Mesothelial cell of epicardium (in vitro differentiated cells): Measurements from ENCODE around the gene ELK4. TPM values are rescaled to one million over a fixed set of nuclear protein-coding genes. Genes with fewer than 3 reads are reported as not detected.
A peak's percentile ranks its signal among the peaks of the same experiment; 100 is the strongest.

Source experiments
- DNase-seq, 2 experiments: peaks; one replicate each; pipeline ENCODE4 v3.0.0; 2021; ENCODE audit warnings: low spot score in 2 of 2; ENCODE audit not compliant: unreplicated experiment in 2 of 2
- H3K27ac Mint-ChIP-seq: 2 replicates; pipeline ENCODE4 v1.8.0; 2021; ENCODE audit warnings: mixed read lengths
- H3K27me3 Mint-ChIP-seq: 2 replicates; pipeline ENCODE4 v1.8.0; 2021; ENCODE audit warnings: low read depth, mixed read lengths
- H3K36me3 Mint-ChIP-seq: 2 replicates; pipeline ENCODE4 v1.8.0; 2021; ENCODE audit warnings: mixed read lengths
- H3K4me1 Mint-ChIP-seq: 2 replicates; pipeline ENCODE4 v1.8.0; 2021; ENCODE audit warnings: mixed read lengths
- H3K4me3 Mint-ChIP-seq: 2 replicates; pipeline ENCODE4 v1.8.0; 2021; ENCODE audit warnings: mild to moderate bottlenecking, moderate library complexity, mixed read lengths
- H3K9me3 Mint-ChIP-seq: 2 replicates; pipeline ENCODE4 v1.8.0; 2021; ENCODE audit warnings: mixed read lengths
- total RNA-seq: library from RNA; stranded (reverse); gene quantifications from 3 replicates; pipeline ENCODE4 v1.2.1, GENCODE V29; 2021
- TF ChIP-seq, protein P1 (sequence below): fragments of 200-600 bp; sonication (generic); IDR thresholded peaks from one replicate; pipeline ENCODE4 v1.5.0; 2021; ENCODE audit warnings: antibody characterized with exemption; ENCODE audit not compliant: unreplicated experiment

The ELK4 gene
- total RNA-seq, 1 donor from 2014 or later, result 36.8 TPM

DNA sequence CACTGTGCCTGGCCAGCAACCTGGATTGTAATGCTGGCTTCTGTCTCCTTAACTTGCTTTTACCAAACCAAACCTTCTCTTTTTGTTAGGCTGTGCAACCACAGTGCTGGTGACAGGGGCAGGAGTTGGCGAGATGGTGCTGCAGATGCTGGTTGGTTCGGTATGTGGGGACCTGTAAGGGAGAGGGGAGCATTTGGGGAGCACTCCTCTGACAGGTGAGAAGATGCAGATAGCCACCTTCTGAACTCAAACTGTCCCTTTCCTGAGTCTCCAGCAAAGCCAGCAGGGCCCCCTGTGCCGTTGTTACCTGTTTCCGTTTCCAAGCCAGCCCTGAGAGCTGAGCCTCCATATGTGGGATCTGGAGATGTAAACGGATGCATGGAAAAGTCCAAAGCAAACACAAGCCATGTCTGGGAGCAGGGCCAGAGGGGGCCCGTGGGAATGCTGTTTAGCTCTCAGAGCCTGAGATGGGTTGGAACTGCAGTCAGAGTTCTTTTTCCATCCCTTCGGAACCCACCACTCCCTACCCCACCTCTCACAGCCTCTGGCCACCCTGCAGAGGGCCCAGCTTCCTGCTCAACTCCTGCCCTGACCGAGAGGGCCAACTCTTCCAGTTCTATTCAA lies 34.0 kb downstream of the ELK4 start:
- Mint-ChIP-seq H3K9me3 (no peaks in the 10 kb centered on the region), H3K27me3 (no peaks in the 10 kb centered on the region)
- DNase-seq, result no peak

DNA sequence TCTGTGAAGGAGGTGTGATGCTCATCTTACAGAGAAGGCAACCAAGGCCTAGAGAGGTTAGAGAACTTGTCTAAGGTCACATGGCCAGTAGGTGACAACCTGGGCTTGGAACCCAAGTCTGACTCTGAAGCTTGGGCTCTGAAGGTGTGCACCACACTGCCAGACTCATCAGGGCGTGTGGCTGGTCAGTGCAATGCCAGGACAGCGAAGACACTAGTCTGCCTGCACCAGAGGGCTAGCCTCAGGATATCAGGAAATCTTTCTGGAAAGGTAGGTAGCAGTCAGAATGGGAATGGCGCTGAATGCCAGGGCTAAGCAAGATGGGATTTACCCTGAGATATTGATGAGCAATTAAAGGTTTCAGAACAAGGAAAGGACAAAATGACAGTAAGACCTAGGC lies 34.9 kb downstream of the ELK4 start:
- H3K36me3 Mint-ChIP-seq, result peaks cover 6% of the 10 kb centered on the region
- DNase-seq, result no peak
- no peak overlapping the region for H3K4me3 Mint-ChIP-seq
- TF ChIP-seq, protein P1, sequence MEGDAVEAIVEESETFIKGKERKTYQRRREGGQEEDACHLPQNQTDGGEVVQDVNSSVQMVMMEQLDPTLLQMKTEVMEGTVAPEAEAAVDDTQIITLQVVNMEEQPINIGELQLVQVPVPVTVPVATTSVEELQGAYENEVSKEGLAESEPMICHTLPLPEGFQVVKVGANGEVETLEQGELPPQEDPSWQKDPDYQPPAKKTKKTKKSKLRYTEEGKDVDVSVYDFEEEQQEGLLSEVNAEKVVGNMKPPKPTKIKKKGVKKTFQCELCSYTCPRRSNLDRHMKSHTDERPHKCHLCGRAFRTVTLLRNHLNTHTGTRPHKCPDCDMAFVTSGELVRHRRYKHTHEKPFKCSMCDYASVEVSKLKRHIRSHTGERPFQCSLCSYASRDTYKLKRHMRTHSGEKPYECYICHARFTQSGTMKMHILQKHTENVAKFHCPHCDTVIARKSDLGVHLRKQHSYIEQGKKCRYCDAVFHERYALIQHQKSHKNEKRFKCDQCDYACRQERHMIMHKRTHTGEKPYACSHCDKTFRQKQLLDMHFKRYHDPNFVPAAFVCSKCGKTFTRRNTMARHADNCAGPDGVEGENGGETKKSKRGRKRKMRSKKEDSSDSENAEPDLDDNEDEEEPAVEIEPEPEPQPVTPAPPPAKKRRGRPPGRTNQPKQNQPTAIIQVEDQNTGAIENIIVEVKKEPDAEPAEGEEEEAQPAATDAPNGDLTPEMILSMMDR, result no peak
- H3K9me3 Mint-ChIP-seq, result no peaks in the 10 kb centered on the region
- no peak overlapping the region for H3K27ac Mint-ChIP-seq
- no peaks in the 10 kb centered on the region for H3K27me3 Mint-ChIP-seq
- H3K4me1 Mint-ChIP-seq, result peaks cover 16% of the 10 kb centered on the region

More for the DNA sequence above, 34.0 kb downstream of the ELK4 start:
- Mint-ChIP-seq H3K4me1 (peaks cover 16% of the 10 kb centered on the region), H3K27ac (peak overlapping the region; percentile 86), H3K36me3 (peaks cover 6% of the 10 kb centered on the region), H3K4me3 (no peak overlapping the region)
- TF ChIP-seq, protein P1, result no peak

DNA sequence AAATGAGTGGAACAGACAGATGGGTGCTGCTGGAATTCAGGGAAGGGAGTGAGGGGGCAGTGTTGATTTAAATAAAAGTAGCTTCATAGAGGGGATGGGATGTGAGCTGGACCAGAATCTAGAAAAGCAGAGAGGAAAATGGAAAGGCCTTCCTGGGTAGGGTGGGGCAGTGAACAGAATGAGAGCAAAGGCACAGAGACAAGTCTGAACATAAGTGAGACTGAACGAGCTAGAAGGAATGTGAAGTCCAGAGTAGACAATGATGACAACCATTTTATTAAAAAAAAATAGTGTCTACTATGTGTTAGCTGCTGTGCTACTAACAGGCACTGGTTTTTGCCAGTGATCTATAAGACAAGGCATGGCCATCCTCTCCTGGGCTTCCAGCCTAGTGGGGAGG lies 36.0 kb downstream of the ELK4 start:
- no peak overlapping the region for H3K27ac Mint-ChIP-seq
- peaks cover 3% of the 10 kb centered on the region for H3K27me3 Mint-ChIP-seq
- TF ChIP-seq, protein P1, result no peak
- H3K36me3 Mint-ChIP-seq, result peaks cover 6% of the 10 kb centered on the region
- DNase-seq, result no peak
- no peak overlapping the region for H3K4me3 Mint-ChIP-seq
- peaks cover 19% of the 10 kb centered on the region for H3K4me1 Mint-ChIP-seq
- no peaks in the 10 kb centered on the region for H3K9me3 Mint-ChIP-seq

DNA sequence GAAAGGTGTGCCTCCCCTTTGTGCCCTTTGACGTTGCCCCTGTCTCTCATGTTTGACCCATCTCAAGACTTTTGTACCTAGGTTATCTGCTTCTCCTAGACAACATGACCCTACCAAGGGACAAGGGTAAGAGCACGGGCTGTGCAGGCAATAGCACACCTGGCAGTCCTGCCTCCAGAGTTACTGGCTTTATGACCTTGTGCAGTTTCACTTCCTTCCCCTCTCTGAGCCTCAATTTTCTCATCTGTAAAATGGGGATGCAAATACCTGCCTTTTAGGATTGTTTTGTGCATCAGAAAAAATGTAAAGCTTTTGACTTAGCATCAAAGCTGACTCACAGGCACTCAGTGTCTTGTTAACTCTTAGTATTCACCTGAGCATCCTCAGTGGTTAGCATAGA lies 36.4 kb downstream of the ELK4 start:
- Mint-ChIP-seq H3K27me3 (peaks cover 3% of the 10 kb centered on the region), H3K4me1 (peaks cover 19% of the 10 kb centered on the region), H3K9me3 (no peaks in the 10 kb centered on the region), H3K27ac (no peak overlapping the region), H3K36me3 (peaks cover 5% of the 10 kb centered on the region), H3K4me3 (no peak overlapping the region)
- TF ChIP-seq, protein P1, result no peak
- DNase-seq, result no peak

DNA sequence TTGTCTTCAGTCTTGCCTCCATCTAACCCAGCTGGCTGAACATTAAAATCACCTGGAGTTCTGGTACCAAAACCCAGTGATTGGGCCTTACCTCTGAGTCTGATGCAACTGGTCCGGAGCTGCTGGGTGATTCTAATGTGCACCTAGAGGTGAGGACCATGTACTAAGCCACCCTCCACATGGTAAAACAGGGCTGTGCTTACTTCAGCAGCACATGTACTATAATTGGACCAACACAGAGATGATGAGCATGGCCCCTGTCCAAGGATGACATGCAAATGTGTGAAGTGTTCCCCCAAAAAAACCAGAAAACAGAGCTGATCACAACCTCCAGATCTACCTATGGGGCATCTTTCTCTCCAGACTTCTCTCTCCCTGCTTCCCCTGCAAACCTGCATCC lies 37.0 kb downstream of the ELK4 start:
- Mint-ChIP-seq H3K9me3 (no peaks in the 10 kb centered on the region), H3K4me3 (no peak overlapping the region), H3K36me3 (peaks cover 5% of the 10 kb centered on the region), H3K27ac (no peak overlapping the region), H3K27me3 (peaks cover 6% of the 10 kb centered on the region), H3K4me1 (peaks cover 16% of the 10 kb centered on the region)
- no peak for DNase-seq
- TF ChIP-seq, protein P1, result no peak
